ENCODE results near the gene ITGB4. TPM values are rescaled to one million over a fixed set of nuclear protein-coding genes. Genes with fewer than 3 reads are reported as not detected.

ITGB4 gene
- total RNA-seq, 1 donor from 2014 or later: 26.4 TPM

GRCh38 chr17:75680431-75680830, 40.8 kb upstream of the ITGB4 start:
- Mint-ChIP-seq H3K27me3 (no peaks in the 10 kb centered on the region), H3K27ac (peak overlapping the region; percentile 80), H3K36me3 (peaks cover 13% of the 10 kb centered on the region), H3K4me3 (no peak overlapping the region), H3K4me1 (ENCODE audit: unreplicated experiment) (peaks cover 35% of the 10 kb centered on the region), H3K9me3 (no peaks in the 10 kb centered on the region)
- no peak for TF ChIP-seq CTCF (conservative IDR thresholded peaks at IDR 0.05)
- DNase-seq (ENCODE audit: extremely low spot score, unreplicated experiment): no peak

- Mint-ChIP-seq H3K27me3 (no peaks in the 10 kb centered on the region), H3K4me1 (ENCODE audit: unreplicated experiment) (peaks cover 42% of the 10 kb centered on the region)
Observed at GRCh38 chr17:75681289-75681688, 40.0 kb upstream of the ITGB4 start.

GRCh38 chr17:75683583-75683982, 37.7 kb upstream of the ITGB4 start:
- no peak for TF ChIP-seq CTCF (conservative IDR thresholded peaks at IDR 0.05)
- Mint-ChIP-seq H3K27ac (peak overlapping the region; percentile 96), H3K4me3 (no peak overlapping the region), H3K4me1 (ENCODE audit: unreplicated experiment) (peaks cover 42% of the 10 kb centered on the region), H3K27me3 (no peaks in the 10 kb centered on the region), H3K9me3 (no peaks in the 10 kb centered on the region), H3K36me3 (peaks cover 13% of the 10 kb centered on the region)
- no peak for DNase-seq (ENCODE audit: extremely low spot score, unreplicated experiment)

More at GRCh38 chr17:75681289-75681688, 40.0 kb upstream of the ITGB4 start:
- TF ChIP-seq CTCF (conservative IDR thresholded peaks at IDR 0.05): no peak
- Mint-ChIP-seq H3K4me3 (no peak overlapping the region), H3K9me3 (no peaks in the 10 kb centered on the region), H3K27ac (peak overlapping the region; percentile 80), H3K36me3 (peaks cover 13% of the 10 kb centered on the region)
- DNase-seq (ENCODE audit: extremely low spot score, unreplicated experiment): no peak

- Mint-ChIP-seq H3K27me3 (no peaks in the 10 kb centered on the region), H3K36me3 (peaks cover 13% of the 10 kb centered on the region), H3K4me3 (no peak overlapping the region), H3K4me1 (ENCODE audit: unreplicated experiment) (peaks cover 47% of the 10 kb centered on the region), H3K9me3 (no peaks in the 10 kb centered on the region), H3K27ac (peak overlapping the region; percentile 96)
- DNase-seq (ENCODE audit: extremely low spot score, unreplicated experiment): no peak
- no peak for TF ChIP-seq CTCF (conservative IDR thresholded peaks at IDR 0.05)
Observed at GRCh38 chr17:75684249-75684648, 37.0 kb upstream of the ITGB4 start.

- DNase-seq (ENCODE audit: extremely low spot score, unreplicated experiment): no peak
- H3K9me3 Mint-ChIP-seq: no peaks in the 10 kb centered on the region
- peak overlapping the region; percentile 54 for H3K4me3 Mint-ChIP-seq
- peaks cover 49% of the 10 kb centered on the region for H3K4me1 Mint-ChIP-seq (ENCODE audit: unreplicated experiment)
- H3K27ac Mint-ChIP-seq: peak overlapping the region; percentile 96
- TF ChIP-seq CTCF (conservative IDR thresholded peaks at IDR 0.05): no peak
- H3K36me3 Mint-ChIP-seq: peaks cover 17% of the 10 kb centered on the region
- H3K27me3 Mint-ChIP-seq: no peaks in the 10 kb centered on the region
Observed at GRCh38 chr17:75684924-75685323, 36.3 kb upstream of the ITGB4 start.

- no peak for DNase-seq (ENCODE audit: extremely low spot score, unreplicated experiment)
- Mint-ChIP-seq H3K9me3 (no peaks in the 10 kb centered on the region), H3K36me3 (peaks cover 17% of the 10 kb centered on the region), H3K27me3 (no peaks in the 10 kb centered on the region), H3K4me3 (peak overlapping the region; percentile 54), H3K4me1 (ENCODE audit: unreplicated experiment) (peaks cover 47% of the 10 kb centered on the region), H3K27ac (peak overlapping the region; percentile 96)
- no peak for TF ChIP-seq CTCF (conservative IDR thresholded peaks at IDR 0.05)
Observed at GRCh38 chr17:75685499-75685898, 35.8 kb upstream of the ITGB4 start.
